IMR-90 (cell line): ENCODE data around the gene RPS27L. TPM values are rescaled to one million over a fixed set of nuclear protein-coding genes. Genes with fewer than 3 reads are reported as not detected.
A peak's percentile ranks its signal among the peaks of the same experiment; 100 is the strongest.

Source experiments
- ATAC-seq: fragments of 200-7000 bp; cut with Tn5 transposase; 2 replicates; pipeline ENCODE4 v1.9.1; 2020; ENCODE audit warnings: low read depth, mild to moderate bottlenecking, moderate library complexity
- BruUV-seq: library from RNA; stranded (reverse); fragments of 400-500 nt; replicated peaks from 2 replicates; lab custom pipeline; 2021; lab: Mats Ljungman, UMichigan
- CTCF ChIA-PET: fragments of 300-600 bp; formaldehyde crosslinking; extraction: SDS; loops from one replicate; lab custom pipeline; 2021; ENCODE audit warnings: antibody characterized with exemption; lab: Yijun Ruan, JAX
- POLR2A ChIA-PET: fragments of 300-600 bp; sonication (Branson Sonifier 250); formaldehyde crosslinking; loops from one replicate; lab custom pipeline; 2022; ENCODE audit warnings: antibody characterized with exemption; ENCODE audit not compliant: unreplicated experiment; lab: Charles Lee
- DNase-seq: peaks from one replicate; pipeline ENCODE4 v3.0.0; 2013
- H2AFZ ChIP-seq: replicated peaks from 2 replicates; pipeline ENCODE3; 2013; ENCODE audit warnings: low read length, mild to moderate bottlenecking; ENCODE audit not compliant: poor library complexity
- H2AK5ac ChIP-seq: 2 replicates; pipeline ENCODE4 v1.6.1; 2013; ENCODE audit warnings: low read depth, low read length, inconsistent platforms
- H2AK9ac ChIP-seq: replicated peaks from 2 replicates; pipeline ENCODE3; 2013; ENCODE audit warnings: mild to moderate bottlenecking, low read depth, low read length, moderate library complexity; ENCODE audit not compliant: poor library complexity
- H2BK120ac ChIP-seq: 2 replicates; pipeline ENCODE4 v1.6.1; 2013; ENCODE audit warnings: low read depth, low read length, inconsistent platforms
- H2BK15ac ChIP-seq: 3 replicates; pipeline ENCODE4 v1.6.1; 2013; ENCODE audit warnings: low read depth, low read length, inconsistent platforms
- H2BK20ac ChIP-seq: 2 replicates; pipeline ENCODE4 v1.6.1; 2013; ENCODE audit warnings: low read depth, mild to moderate bottlenecking, inconsistent platforms, low read length, moderate library complexity
- H2BK5ac ChIP-seq: 2 replicates; pipeline ENCODE4 v1.6.1; 2013; ENCODE audit warnings: mild to moderate bottlenecking, low read depth, low read length, inconsistent platforms; ENCODE audit not compliant: poor library complexity, severe bottlenecking
- H3K14ac ChIP-seq: replicated peaks from 2 replicates; pipeline ENCODE4 v1.6.1; 2013; ENCODE audit warnings: low read depth, low read length, inconsistent platforms
- H3K18ac ChIP-seq: 2 replicates; pipeline ENCODE4 v1.6.1; 2013; ENCODE audit warnings: low read depth, low read length, control low read depth
- H3K23ac ChIP-seq: 2 replicates; pipeline ENCODE4 v1.6.1; 2013; ENCODE audit warnings: low read depth, low read length, inconsistent platforms
- H3K27ac ChIP-seq: 2 replicates; pipeline ENCODE4 v1.5.1; 2013; ENCODE audit warnings: mild to moderate bottlenecking, control low read depth, low read length; ENCODE audit not compliant: insufficient read depth
- H3K27me3 ChIP-seq: 2 replicates; pipeline ENCODE4 v1.6.1; 2013; ENCODE audit warnings: low read length; ENCODE audit not compliant: control insufficient read depth, insufficient read depth
- H3K36me3 ChIP-seq: 2 replicates; pipeline ENCODE4 v1.6.1; 2013; ENCODE audit warnings: low read length, mixed read lengths; ENCODE audit not compliant: control insufficient read depth, insufficient read depth
- H3K4ac ChIP-seq: 2 replicates; pipeline ENCODE4 v1.6.1; 2013; ENCODE audit warnings: low read depth, low read length, inconsistent platforms
- H3K4me1 ChIP-seq: 2 replicates; pipeline ENCODE4 v1.6.1; 2013; ENCODE audit warnings: low read length, mixed read lengths; ENCODE audit not compliant: control insufficient read depth, insufficient read depth
- H3K4me2 ChIP-seq: 2 replicates; pipeline ENCODE4 v1.6.1; 2013; ENCODE audit warnings: low read depth, mild to moderate bottlenecking, control low read depth, low read length, moderate library complexity
- H3K4me3 ChIP-seq: 2 replicates; pipeline ENCODE4 v1.5.1; 2013; ENCODE audit warnings: low read depth, mild to moderate bottlenecking, control low read depth, low read length, moderate library complexity; ENCODE audit not compliant: insufficient read depth
- H3K56ac ChIP-seq: 2 replicates; pipeline ENCODE4 v1.6.1; 2013; ENCODE audit warnings: low read length, inconsistent platforms; ENCODE audit not compliant: insufficient read depth; ENCODE audit errors: extremely low read depth
- H3K79me1 ChIP-seq, 2 experiments: 2 replicates each; pipeline ENCODE4 v1.6.1; 2013; ENCODE audit warnings: low read length in 2 of 2, inconsistent platforms in 1 of 2, low read depth in 1 of 2
- H3K9ac ChIP-seq: 2 replicates; pipeline ENCODE4 v1.6.1; 2013; ENCODE audit warnings: low read depth, low read length, control low read depth
- H3K9me1 ChIP-seq: 2 replicates; pipeline ENCODE4 v1.6.1; 2013; ENCODE audit warnings: low read length, inconsistent platforms; ENCODE audit not compliant: insufficient read depth
- H3K9me3 ChIP-seq: 2 replicates; pipeline ENCODE4 v1.6.1; 2013; ENCODE audit warnings: low read length; ENCODE audit not compliant: control insufficient read depth, insufficient read depth
- H4K20me1 ChIP-seq: 2 replicates; pipeline ENCODE4 v1.6.1; 2013; ENCODE audit warnings: low read length, inconsistent platforms; ENCODE audit not compliant: insufficient read depth
- H4K5ac ChIP-seq: 2 replicates; pipeline ENCODE4 v1.6.1; 2013; ENCODE audit warnings: mild to moderate bottlenecking, low read depth, low read length, control low read depth
- H4K8ac ChIP-seq, 2 experiments: 2 replicates each; pipeline ENCODE4 v1.6.1; 2013; ENCODE audit warnings: low read depth in 2 of 2, low read length in 2 of 2, control low read depth in 1 of 2, inconsistent platforms in 1 of 2
- H4K91ac ChIP-seq: 2 replicates; pipeline ENCODE4 v1.6.1; 2013; ENCODE audit warnings: low read depth, low read length, inconsistent platforms; ENCODE audit not compliant: insufficient read depth
- CEBPB ChIP-seq: IDR thresholded peaks from 2 replicates; pipeline ENCODE4 v1.6.1; 2012; ENCODE audit warnings: low read depth, low read length, improper control_type of control experiment
- CHD1 ChIP-seq: IDR thresholded peaks from 2 replicates; pipeline ENCODE4 v1.6.1; 2012; ENCODE audit warnings: low read depth, low read length, improper control_type of control experiment
- FOS ChIP-seq: fragments of 150-350 bp; IDR thresholded peaks from 2 replicates; pipeline ENCODE4 v1.6.1; 2016; ENCODE audit warnings: low read depth, low read length
- MXI1 ChIP-seq: IDR thresholded peaks from 2 replicates; pipeline ENCODE4 v1.6.1; 2012; ENCODE audit warnings: low read depth, mild to moderate bottlenecking, low read length, moderate library complexity, borderline replicate concordance
- NFE2L2 ChIP-seq: fragments of 150-350 bp; IDR thresholded peaks from 2 replicates; pipeline ENCODE4 v1.6.1; 2016; ENCODE audit warnings: low read depth, mild to moderate bottlenecking, low read length
- RCOR1 ChIP-seq: IDR thresholded peaks from 2 replicates; pipeline ENCODE4 v1.6.1; 2012; ENCODE audit warnings: mild to moderate bottlenecking, low read length, improper control_type of control experiment; ENCODE audit not compliant: insufficient replicate concordance
- RFX5 ChIP-seq: IDR thresholded peaks from 2 replicates; pipeline ENCODE4 v1.8.0; 2012; ENCODE audit warnings: low read depth, mild to moderate bottlenecking, low read length, moderate library complexity
- WGBS, 2 experiments: methylation state at CpG; one replicate each; pipeline versions ENCODE4 v1.1.5 to v1.1.7; 2013; ENCODE audit warnings: missing lambda C conversion rate in 2 of 2; ENCODE audit not compliant: insufficient read length in 1 of 2; ENCODE audit errors: extremely low coverage in 2 of 2; 5-methylcytosine and 5-hydroxymethylcytosine counted together
- dilution Hi-C: fragments of 300-500 bp; cut with HindIII; formaldehyde crosslinking; loops from one replicate; pipeline ENCODE4 v1.14.3; 2018; ENCODE audit warnings: low sequenced_read_pairs; ENCODE audit not compliant: unreplicated experiment
- in situ Hi-C: fragments of 300-500 bp; cut with MboI; formaldehyde crosslinking; loops from 3 replicates; pipeline ENCODE4 v1.14.3; 2019; ENCODE audit warnings: low sequenced_read_pairs, inconsistent platforms, mixed read lengths
- intact Hi-C: fragments of 100-400 bp; cut with micrococcal nuclease; formaldehyde crosslinking; loops from 2 replicates; pipeline ENCODE4 v1.10.0; 2022
- polyA plus RNA-seq, 3 experiments: library from polyadenylated mRNA; depleted of rRNA; stranded (reverse); fragments of >200 nt; gene quantifications; 2 replicates each; pipeline ENCODE4 v1.2.3, GENCODE V29; 2012; ENCODE audit warnings: low replicate concordance in 1 of 3
- total RNA-seq: library from RNA; depleted of rRNA; stranded (reverse); fragments of >200 nt; gene quantifications from 2 replicates; pipeline ENCODE4 v1.2.3, GENCODE V29; 2012
- TF ChIP-seq, protein P1 (sequence below): conservative IDR thresholded peaks from 2 replicates; pipeline ENCODE4 v1.5.1; 2012; ENCODE audit warnings: mild to moderate bottlenecking, low read depth, low read length, improper control_type of control experiment
- TF ChIP-seq, protein P2 (sequence below): fragments of 150-350 bp; IDR thresholded peaks from 2 replicates; pipeline ENCODE4 v1.6.1; 2017; ENCODE audit warnings: mild to moderate bottlenecking, antibody characterized with exemption, low read length, low read depth

RPS27L gene
- total and polyA plus RNA-seq, 2 of the 4 experiments (the other 2 are of a cell fraction): 53.1 to 302 TPM

DNA sequence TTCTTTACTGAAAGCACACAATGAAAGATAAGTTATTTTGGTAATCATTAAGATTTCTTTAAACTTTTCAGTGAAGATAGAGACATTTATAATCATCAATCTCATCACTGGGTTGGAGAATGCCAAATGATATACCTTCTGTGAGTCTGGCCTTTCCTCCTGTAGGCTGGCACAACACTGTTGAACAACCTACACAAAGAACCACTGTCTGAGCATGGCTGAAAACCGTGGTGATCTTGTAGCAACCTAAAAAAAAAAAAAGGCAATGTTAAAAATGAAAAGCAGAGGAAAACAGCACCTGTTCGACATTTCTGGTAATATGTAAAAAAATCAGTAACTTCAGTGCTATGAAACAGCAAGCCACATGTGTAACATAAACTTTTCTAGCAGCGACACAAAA lies 1.8 kb downstream of the RPS27L start:
- no peaks in the 10 kb centered on the region for H3K9me3 ChIP-seq
- peak overlapping the region; percentile 86; the same call in 1 of the 2 replicates for H2AK5ac ChIP-seq
- peak overlapping the region; percentile 95; the same call in 1 of the 2 replicates for H3K27ac ChIP-seq
- H4K8ac ChIP-seq: peak overlapping the region in 1 of 2 experiments; percentile 54; a peak in 2 of 4 replicates
- peak overlapping the region; percentile 97 for H3K9ac ChIP-seq
- no CpG with 5 or more reads among the region's 3 CpGs for WGBS, 2 experiments
- peak overlapping the region; percentile 87; the same call in 1 of the 2 replicates for H3K23ac ChIP-seq
- H3K4me3 ChIP-seq: peak overlapping the region; percentile 97
- ATAC-seq: no peak
- in situ Hi-C loops (loop anchor here (25.0 kb wide), 1 partner anchor 257 kb away; no protein-coding TSS in a partner anchor), dilution Hi-C loops (no loop called here), intact Hi-C loops (loop anchor here (5.0 kb wide), 3 partner anchors 37 to 102 kb away; no protein-coding TSS in a partner anchor)
- H3K27me3 ChIP-seq: no peaks in the 10 kb centered on the region
- ChIA-PET POLR2A (interaction anchor here (0.6 kb wide), 1 partner anchor 107 kb away, joined by 3 read pairs; no protein-coding TSS in a partner anchor), CTCF (no interaction called here)
- H3K4me2 ChIP-seq: peak overlapping the region; percentile 100
- H3K4ac ChIP-seq: peak overlapping the region; percentile 88; the same call in 1 of the 2 replicates
- peaks cover 4% of the 10 kb centered on the region for H3K4me1 ChIP-seq
- no peak overlapping the region for H2AFZ ChIP-seq
- H4K5ac ChIP-seq: peak overlapping the region; percentile 61; the same call in 1 of the 2 replicates
- H3K79me1 ChIP-seq: peaks cover 18 to 43% of the 10 kb centered on the region in 2 experiments
- H2BK5ac ChIP-seq: peak overlapping the region; percentile 91
- no peak overlapping the region for H2AK9ac ChIP-seq
- no peak for DNase-seq
- H3K9me1 ChIP-seq: 0 out of 2 replicates have a peak, but pooled peaks cover 3% of the 10 kb centered on the region
- peak overlapping the region; percentile 70; the same call in 1 of the 2 replicates for H3K56ac ChIP-seq
- H4K20me1 ChIP-seq: no peaks in the 10 kb centered on the region; the same call in 1 of the 2 replicates
- peak overlapping the region; percentile 29; the same call in 1 of the 2 replicates for H4K91ac ChIP-seq
- no TSS peak for BruUV-seq
- peak overlapping the region; percentile 72 for H2BK120ac ChIP-seq
- peak overlapping the region; percentile 73; the same call in 1 of the 3 replicates for H2BK15ac ChIP-seq
- H3K18ac ChIP-seq: peak overlapping the region; percentile 66; the same call in 1 of the 2 replicates
- TF ChIP-seq FOS: no peak
- TF ChIP-seq RFX5: no peak
- TF ChIP-seq, protein P1, sequence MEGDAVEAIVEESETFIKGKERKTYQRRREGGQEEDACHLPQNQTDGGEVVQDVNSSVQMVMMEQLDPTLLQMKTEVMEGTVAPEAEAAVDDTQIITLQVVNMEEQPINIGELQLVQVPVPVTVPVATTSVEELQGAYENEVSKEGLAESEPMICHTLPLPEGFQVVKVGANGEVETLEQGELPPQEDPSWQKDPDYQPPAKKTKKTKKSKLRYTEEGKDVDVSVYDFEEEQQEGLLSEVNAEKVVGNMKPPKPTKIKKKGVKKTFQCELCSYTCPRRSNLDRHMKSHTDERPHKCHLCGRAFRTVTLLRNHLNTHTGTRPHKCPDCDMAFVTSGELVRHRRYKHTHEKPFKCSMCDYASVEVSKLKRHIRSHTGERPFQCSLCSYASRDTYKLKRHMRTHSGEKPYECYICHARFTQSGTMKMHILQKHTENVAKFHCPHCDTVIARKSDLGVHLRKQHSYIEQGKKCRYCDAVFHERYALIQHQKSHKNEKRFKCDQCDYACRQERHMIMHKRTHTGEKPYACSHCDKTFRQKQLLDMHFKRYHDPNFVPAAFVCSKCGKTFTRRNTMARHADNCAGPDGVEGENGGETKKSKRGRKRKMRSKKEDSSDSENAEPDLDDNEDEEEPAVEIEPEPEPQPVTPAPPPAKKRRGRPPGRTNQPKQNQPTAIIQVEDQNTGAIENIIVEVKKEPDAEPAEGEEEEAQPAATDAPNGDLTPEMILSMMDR: no peak
- no peak for TF ChIP-seq NFE2L2
- TF ChIP-seq CEBPB: no peak
- TF ChIP-seq RCOR1: no peak
- no peak for TF ChIP-seq MXI1
- TF ChIP-seq, protein P2, sequence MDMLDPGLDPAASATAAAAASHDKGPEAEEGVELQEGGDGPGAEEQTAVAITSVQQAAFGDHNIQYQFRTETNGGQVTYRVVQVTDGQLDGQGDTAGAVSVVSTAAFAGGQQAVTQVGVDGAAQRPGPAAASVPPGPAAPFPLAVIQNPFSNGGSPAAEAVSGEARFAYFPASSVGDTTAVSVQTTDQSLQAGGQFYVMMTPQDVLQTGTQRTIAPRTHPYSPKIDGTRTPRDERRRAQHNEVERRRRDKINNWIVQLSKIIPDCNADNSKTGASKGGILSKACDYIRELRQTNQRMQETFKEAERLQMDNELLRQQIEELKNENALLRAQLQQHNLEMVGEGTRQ: no peak
- TF ChIP-seq CHD1: no peak
- peak overlapping the region; percentile 97 for H3K14ac ChIP-seq
- no peak overlapping the region for H2BK20ac ChIP-seq
- H3K36me3 ChIP-seq: peaks cover 23% of the 10 kb centered on the region
